Thyroid gland (tissue), 4 donors: Measurements from ENCODE around the gene LSM3.

Experiments
- CTCF ChIP-seq, 6 experiments: fragments of 200-600 bp in 3 of 6; fragments of 450-650 bp in 3 of 6; sonication (generic) in 3 of 6; IDR thresholded peaks; one replicate each; pipeline ENCODE4 v1.5.1; 2016 to 2019; ENCODE audit warnings: antibody characterized with exemption in 6 of 6, mild to moderate bottlenecking in 2 of 6, inconsistent platforms in 1 of 6, moderate library complexity in 1 of 6
- POLR2A ChIP-seq, 2 donors: fragments of 450-650 bp; IDR thresholded peaks; one replicate each; pipeline ENCODE4 v1.6.1; 2017; ENCODE audit warnings: antibody characterized with exemption in 2 of 2, mild to moderate bottlenecking in 2 of 2, moderate library complexity in 1 of 2

- TF ChIP-seq CTCF (IDR thresholded peaks at IDR 0.05) (no peak), POLR2A (IDR thresholded peaks at IDR 0.05) (no peak)
These were observed 52.1 kb downstream of the LSM3 start for GRCh38 chr3:14230729-14231128.
